ENCODE data around the gene TNIK.

- no peak for TF ChIP-seq NFYB (IDR thresholded peaks at IDR 0.05; ENCODE audit: insufficient read depth, low read depth, low read length)
- TF ChIP-seq ZNF274 (IDR thresholded peaks at IDR 0.05; ENCODE audit: insufficient read depth, insufficient read length) = no peak
- no peak for TF ChIP-seq POLR2A (IDR thresholded peaks at IDR 0.05; ENCODE audit: low read depth, low read length)
- TF ChIP-seq, protein P1, sequence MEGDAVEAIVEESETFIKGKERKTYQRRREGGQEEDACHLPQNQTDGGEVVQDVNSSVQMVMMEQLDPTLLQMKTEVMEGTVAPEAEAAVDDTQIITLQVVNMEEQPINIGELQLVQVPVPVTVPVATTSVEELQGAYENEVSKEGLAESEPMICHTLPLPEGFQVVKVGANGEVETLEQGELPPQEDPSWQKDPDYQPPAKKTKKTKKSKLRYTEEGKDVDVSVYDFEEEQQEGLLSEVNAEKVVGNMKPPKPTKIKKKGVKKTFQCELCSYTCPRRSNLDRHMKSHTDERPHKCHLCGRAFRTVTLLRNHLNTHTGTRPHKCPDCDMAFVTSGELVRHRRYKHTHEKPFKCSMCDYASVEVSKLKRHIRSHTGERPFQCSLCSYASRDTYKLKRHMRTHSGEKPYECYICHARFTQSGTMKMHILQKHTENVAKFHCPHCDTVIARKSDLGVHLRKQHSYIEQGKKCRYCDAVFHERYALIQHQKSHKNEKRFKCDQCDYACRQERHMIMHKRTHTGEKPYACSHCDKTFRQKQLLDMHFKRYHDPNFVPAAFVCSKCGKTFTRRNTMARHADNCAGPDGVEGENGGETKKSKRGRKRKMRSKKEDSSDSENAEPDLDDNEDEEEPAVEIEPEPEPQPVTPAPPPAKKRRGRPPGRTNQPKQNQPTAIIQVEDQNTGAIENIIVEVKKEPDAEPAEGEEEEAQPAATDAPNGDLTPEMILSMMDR (IDR thresholded peaks at IDR 0.05 in 2 of 3, conservative IDR thresholded peaks at IDR 0.05 in 1 of 3; ENCODE audit: control insufficient read depth in 2 of 3, extremely low read depth in 1 of 3, insufficient read depth in 1 of 3, low read depth in 3 of 3, low read length in 3 of 3) = no peak
Observed at GRCh38 chr3:171260899-171261298, 199.3 kb downstream of the TNIK start.

Data from GM12878 (cell line).